Mononuclear cell (primary cell): Measurements from ENCODE around the gene TRAPPC13. TPM values are rescaled to one million over a fixed set of nuclear protein-coding genes. Genes with fewer than 3 reads are reported as not detected.

Experiments
- H3K27me3 ChIP-seq: 2 replicates; pipeline ENCODE4 v1.6.0; 2011; ENCODE audit warnings: low read length, control low read depth; ENCODE audit not compliant: insufficient read depth
- H3K4me1 ChIP-seq: 2 replicates; pipeline ENCODE4 v1.5.1; 2011; ENCODE audit warnings: mild to moderate bottlenecking, low read length, control low read depth; ENCODE audit not compliant: insufficient read depth
- H3K4me3 ChIP-seq: 2 replicates; pipeline ENCODE4 v1.5.1; 2011; ENCODE audit warnings: mild to moderate bottlenecking, low read length, moderate library complexity
- H3K9me3 ChIP-seq: 2 replicates; pipeline ENCODE4 v1.5.1; 2011; ENCODE audit warnings: low read depth, mild to moderate bottlenecking, control low read depth, low read length
- total RNA-seq: library from RNA; depleted of rRNA; stranded (reverse); fragments of >200 nt; gene quantifications from one replicate; pipeline ENCODE4 v1.2.3, GENCODE V29; 2012

TRAPPC13 gene
- total RNA-seq, 1 donor = 20.8 TPM

GRCh38 chr5:65708145-65708544 is 83.3 kb downstream of the TRAPPC13 start:
- no peaks in the 10 kb centered on the region for H3K4me1 ChIP-seq
- H3K4me3 ChIP-seq = no peak overlapping the region
- no peaks in the 10 kb centered on the region for H3K27me3 ChIP-seq
- H3K9me3 ChIP-seq = no peaks in the 10 kb centered on the region

Other genes with a start within 250 kb of the TRAPPC13 start
- gene ADAMTS6, start 143.1 kb upstream of the TRAPPC13 start, total RNA-seq = 4.9 TPM
- 7.9 TPM for gene CENPK, start 61.9 kb upstream of the TRAPPC13 start, total RNA-seq
- gene PPWD1, start 61.7 kb upstream of the TRAPPC13 start, total RNA-seq = 184 TPM
- gene TRIM23, start 694 bp upstream of the TRAPPC13 start, total RNA-seq = 57.2 TPM
- gene SHLD3, start within 50 bp of the TRAPPC13 start, total RNA-seq = 35.8 TPM
- 68.0 TPM for gene SGTB, start 97.1 kb downstream of the TRAPPC13 start, total RNA-seq
- 3.3 TPM for gene NLN, start 97.2 kb downstream of the TRAPPC13 start, total RNA-seq